Thyroid gland (tissue), 4 donors: ENCODE results near the gene GEN1. TPM values are rescaled to one million over a fixed set of nuclear protein-coding genes. Genes with fewer than 3 reads are reported as not detected.

Experiments
- DNase-seq, 2 donors: peaks; one replicate each; pipeline ENCODE4 v3.0.0-alpha.2; 2019
- H3K27ac ChIP-seq, 3 donors: fragments of 200-600 bp; sonication (generic); 1 replicate in 2 of 3; 2 replicates in 1 of 3; pipeline ENCODE4 v1.5.1; 2016 to 2019; ENCODE audit warnings: mild to moderate bottlenecking in 1 of 3, moderate library complexity in 1 of 3
- H3K27me3 ChIP-seq: fragments of 200-600 bp; sonication (generic); one replicate; pipeline ENCODE4 v1.5.1; 2019
- H3K36me3 ChIP-seq, 2 donors: fragments of 200-600 bp; sonication (generic); one replicate each; pipeline ENCODE4 v1.5.1; 2016 to 2019
- H3K4me1 ChIP-seq, 2 donors: fragments of 200-600 bp; sonication (generic); one replicate each; pipeline ENCODE4 v1.5.1; 2017 to 2019
- H3K4me3 ChIP-seq, 3 donors: fragments of 200-600 bp; sonication (generic); replicated peaks in 1 of 3; 1 replicate in 2 of 3; 2 replicates in 1 of 3; pipeline ENCODE4 v1.5.1; 2016; ENCODE audit warnings: mild to moderate bottlenecking in 1 of 3
- H3K9me3 ChIP-seq: fragments of 200-600 bp; sonication (generic); one replicate; pipeline ENCODE4 v1.5.1; 2017
- CTCF ChIP-seq, 6 experiments: fragments of 200-600 bp in 3 of 6; fragments of 450-650 bp in 3 of 6; sonication (generic) in 3 of 6; IDR thresholded peaks; one replicate each; pipeline ENCODE4 v1.5.1; 2016 to 2019; ENCODE audit warnings: antibody characterized with exemption in 6 of 6, mild to moderate bottlenecking in 2 of 6, inconsistent platforms in 1 of 6, moderate library complexity in 1 of 6
- POLR2A ChIP-seq, 2 donors: fragments of 450-650 bp; IDR thresholded peaks; one replicate each; pipeline ENCODE4 v1.6.1; 2017; ENCODE audit warnings: antibody characterized with exemption in 2 of 2, mild to moderate bottlenecking in 2 of 2, moderate library complexity in 1 of 2
- WGBS, 2 donors: methylation state at CpG; one replicate each; pipeline ENCODE4 v1.1.5; 2017; 5-methylcytosine and 5-hydroxymethylcytosine counted together
- intact Hi-C: fragments of 100-400 bp; cut with DNase I; formaldehyde crosslinking; loops from one replicate; pipeline ENCODE4 v1.15.1; 2023
- total RNA-seq, 4 donors: library from RNA; depleted of rRNA; stranded (reverse); fragments of >200 nt; gene quantifications; one replicate each; pipeline ENCODE4 v1.2.3, GENCODE V29; 2016

GEN1 gene
- total RNA-seq, 4 donors from 2014 or later: 4.4 to 15.9 (median 9.8) TPM

- no peaks in the 10 kb centered on the region for H3K9me3 ChIP-seq
- no peak overlapping the region for H3K4me3 ChIP-seq
- no peaks in the 10 kb centered on the region for H3K27me3 ChIP-seq
- H3K4me1 ChIP-seq: peaks cover 7% of the 10 kb centered on the region in 2 donors
- H3K27ac ChIP-seq: no peak overlapping the region
- intact Hi-C loops: no loop called here
- peaks cover 0 to 4% of the 10 kb centered on the region in 2 donors for H3K36me3 ChIP-seq
- TF ChIP-seq CTCF (IDR thresholded peaks at IDR 0.05): no peak
- TF ChIP-seq POLR2A (IDR thresholded peaks at IDR 0.05): no peak
- no peak for DNase-seq
- 88 to 92% methylated on average over 4 of the region's 4 CpGs for WGBS, 2 donors
These were observed 6.1 kb upstream of the GEN1 start for GRCh38 chr2:17747684-17748452.

- no peak for DNase-seq
- no peak for TF ChIP-seq POLR2A (IDR thresholded peaks at IDR 0.05)
- Histone ChIP-seq H3K27ac (no peak overlapping the region), H3K4me1 (peaks cover 7 to 9% of the 10 kb centered on the region in 2 donors), H3K27me3 (no peaks in the 10 kb centered on the region), H3K36me3 (peaks cover 0 to 4% of the 10 kb centered on the region in 2 donors), H3K4me3 (no peak overlapping the region), H3K9me3 (no peaks in the 10 kb centered on the region)
- intact Hi-C loops: no loop called here
- WGBS, 2 donors: 85 to 95% methylated on average over 6 of the region's 6 CpGs
These were observed 5.2 kb upstream of the GEN1 start for GRCh38 chr2:17748745-17749144.

GRCh38 chr2:17749753-17750438 lies 4.0 kb upstream of the GEN1 start:
- no peak overlapping the region for H3K4me3 ChIP-seq
- no peaks in the 10 kb centered on the region for H3K36me3 ChIP-seq
- DNase-seq: no peak
- no peaks in the 10 kb centered on the region for H3K9me3 ChIP-seq
- H3K4me1 ChIP-seq: peaks cover 13 to 16% of the 10 kb centered on the region in 2 donors
- no peak overlapping the region for H3K27ac ChIP-seq
- no peaks in the 10 kb centered on the region for H3K27me3 ChIP-seq
- TF ChIP-seq CTCF (IDR thresholded peaks at IDR 0.05) (no peak), POLR2A (IDR thresholded peaks at IDR 0.05) (no peak)
- WGBS, 2 donors: 86% methylated on average over 2 of the region's 2 CpGs
- intact Hi-C loops: no loop called here

GRCh38 chr2:17752246-17752645 lies 1.7 kb upstream of the GEN1 start:
- no peaks in the 10 kb centered on the region for H3K27me3 ChIP-seq
- intact Hi-C loops: no loop called here
- 57 to 63% methylated on average over 3 of the region's 3 CpGs for WGBS, 2 donors
- no peak for DNase-seq
- peaks cover 13 to 16% of the 10 kb centered on the region in 2 donors for H3K4me1 ChIP-seq
- no peak overlapping the region for H3K4me3 ChIP-seq
- no peaks in the 10 kb centered on the region for H3K36me3 ChIP-seq
- H3K9me3 ChIP-seq: no peaks in the 10 kb centered on the region
- no peak overlapping the region for H3K27ac ChIP-seq
- TF ChIP-seq POLR2A (IDR thresholded peaks at IDR 0.05): no peak
- no peak for TF ChIP-seq CTCF (IDR thresholded peaks at IDR 0.05)

- no peaks in the 10 kb centered on the region for H3K9me3 ChIP-seq
- H3K36me3 ChIP-seq: no peaks in the 10 kb centered on the region
- WGBS, 2 donors: 1 to 6% methylated on average over 15 to 37 of the region's 70 CpGs
- H3K4me1 ChIP-seq: peaks cover 13 to 16% of the 10 kb centered on the region in 2 donors
- peak overlapping the region; percentile 63 to 77 (median 63) for H3K4me3 ChIP-seq
- TF ChIP-seq CTCF (IDR thresholded peaks at IDR 0.05) (no peak), POLR2A (IDR thresholded peaks at IDR 0.05) (peak in 1 of 2 donors; percentile 54)
- intact Hi-C loops: no loop called here
- H3K27ac ChIP-seq: peak overlapping the region; percentile 98 to 99 (median 99)
- DNase-seq: peak; percentile 58 to 66
- H3K27me3 ChIP-seq: no peaks in the 10 kb centered on the region
These were observed 791 bp upstream of the GEN1 start for GRCh38 chr2:17752892-17753802.
